ENCODE results near the gene TRAF2. TPM values are rescaled to one million over a fixed set of nuclear protein-coding genes. Genes with fewer than 3 reads are reported as not detected.
A peak's percentile ranks its signal among the peaks of the same experiment; 100 is the strongest.

TRAF2 gene
- total and polyA plus RNA-seq, 2 of the 13 experiments (the other 11 are each of a cell fraction or from before 2014, with no cell fraction given) = 12.4 to 13.6 TPM

GRCh38 chr9:136946228-136947027, 60.1 kb downstream of the TRAF2 start:
- no peaks in the 10 kb centered on the region for H3K27me3 ChIP-seq (ENCODE audit: control insufficient read depth in 1 of 2, insufficient read depth in 2 of 2, low read length in 2 of 2)
- H3K27ac ChIP-seq (ENCODE audit: extremely low read length, insufficient read depth, low read length) = peak overlapping the region; percentile 74
- 0 out of 2 replicates have a peak overlapping the region, but pooled peaks have one; percentile 20 for H3K9ac ChIP-seq (ENCODE audit: insufficient read depth, low read depth, low read length)
- H2AFZ ChIP-seq (ENCODE audit: low read length) = no peak overlapping the region
- peaks cover 56% of the 10 kb centered on the region for H3K4me1 ChIP-seq (ENCODE audit: insufficient read depth, low read length)
- peak overlapping the region; percentile 71 for H3K4me2 ChIP-seq (ENCODE audit: low read depth, low read length)
- H3K36me3 ChIP-seq (replicated peaks in 1 of 2; ENCODE audit: control insufficient read depth in 1 of 2, insufficient read depth in 2 of 2, low read length in 2 of 2) = peaks cover 5 to 13% of the 10 kb centered on the region in 2 experiments; a peak in 4 of 5 replicates
- no peak for FAIRE-seq
- intact Hi-C loops (cut with micrococcal nuclease; ENCODE audit: unreplicated experiment) = loop anchor here (2.0 kb wide), 1 partner anchor 46 kb away; the partner anchor contains the start of gene PAXX
- peak overlapping the region in 2 of 3 experiments; percentile 9 to 52; a peak in 3 of 6 replicates for H3K4me3 ChIP-seq (replicated peaks in 1 of 3; ENCODE audit: insufficient read depth in 1 of 3, low read depth in 2 of 3, low read length in 3 of 3)
- no peaks in the 10 kb centered on the region for H3K9me3 ChIP-seq (ENCODE audit: low read length)
- ChIA-PET POLR2A (interaction anchor here (1.0 to 2.4 kb wide), 3 partner anchors 32 to 60 kb away, joined by 3 to 11 read pairs (median 7); partner anchors contain the start of gene TRAF2), CTCF (ENCODE audit: low intra/inter-chr PET ratio, low total read pairs) (no interaction called here)
- DNase-seq (ENCODE audit: low spot score) = no peak
- BruUV-seq (replicated peaks) = no TSS peak
- H3K79me2 ChIP-seq (ENCODE audit: insufficient read depth, low read length) = peaks cover 15% of the 10 kb centered on the region
- WGBS (ENCODE audit: low lambda C conversion rate) = 66% methylated on average over 6 of the region's 27 CpGs
- in situ Hi-C loops (cut with HindIII; ENCODE audit: extremely low pct_ligation_motif_present, low pct_unique_long_range_greater_than_20kb) = loop anchor here (5.0 kb wide), 1 partner anchor 86 kb away; the partner anchor contains the start of gene FUT7
- ATAC-seq = no peak
- no peaks in the 10 kb centered on the region for H4K20me1 ChIP-seq (ENCODE audit: insufficient read depth, low read length)
- TF ChIP-seq ZNF263 (CRISPR knock-in tag; IDR thresholded peaks at IDR 0.05) (no peak), ZNF883 (CRISPR knock-in tag; IDR thresholded peaks at IDR 0.05; ENCODE audit: not compliant biosample characterization) (no peak), KIAA2018 (CRISPR knock-in tag; IDR thresholded peaks at IDR 0.05; ENCODE audit: borderline replicate concordance) (no peak), ZKSCAN5 (CRISPR knock-in tag; IDR thresholded peaks at IDR 0.05) (no peak), ZFX (CRISPR knock-in tag; IDR thresholded peaks at IDR 0.05; ENCODE audit: low read depth) (0 out of 2 replicates have a peak, but pooled peaks have one; percentile 29), ZBTB14 (CRISPR knock-in tag; IDR thresholded peaks at IDR 0.05) (no peak), ZNF326 (CRISPR knock-in tag; IDR thresholded peaks at IDR 0.05; ENCODE audit: borderline replicate concordance) (no peak), SALL2 (CRISPR knock-in tag; IDR thresholded peaks at IDR 0.05) (no peak), TIGD3 (CRISPR knock-in tag; IDR thresholded peaks at IDR 0.05; ENCODE audit: borderline replicate concordance) (no peak), DBP (CRISPR knock-in tag; IDR thresholded peaks at IDR 0.05; ENCODE audit: not compliant biosample characterization) (no peak)
